K562 (cell line): ENCODE results near the gene SPEG. TPM values are rescaled to one million over a fixed set of nuclear protein-coding genes. Genes with fewer than 3 reads are reported as not detected.

Experiments
- ATF2 ChIP-seq: sonication (generic); formaldehyde crosslinking; IDR thresholded peaks from 2 replicates; pipeline ENCODE4 v1.8.1; 2022; ENCODE audit warnings: missing genetic modification reagents
- CBX8 ChIP-seq: fragments of 200-600 bp; sonication (generic); IDR thresholded peaks from 2 replicates; pipeline ENCODE4 v1.6.1; 2012; ENCODE audit warnings: borderline replicate concordance, mixed run types, low read depth, mild to moderate bottlenecking, moderate library complexity, mixed read lengths, low read length, control low read depth, inconsistent platforms; ENCODE audit not compliant: poor library complexity, severe bottlenecking; ENCODE audit errors: extremely low read depth
- CCAR2 ChIP-seq: fragments of 200-400 bp; formaldehyde crosslinking; IDR thresholded peaks from 2 replicates; pipeline ENCODE4 v1.6.1; 2017; ENCODE audit warnings: mild to moderate bottlenecking, low read depth, low read length
- E2F1 ChIP-seq: sonication (generic); formaldehyde crosslinking; IDR thresholded peaks from 2 replicates; pipeline ENCODE4 v1.8.1; 2023; ENCODE audit warnings: mild to moderate bottlenecking, missing genetic modification reagents, moderate library complexity
- NFIX ChIP-seq: fragments of 250-450 bp; sonication (Bioruptor Pico); IDR thresholded peaks from 2 replicates; pipeline ENCODE4 v1.4.0; 2020; ENCODE audit warnings: low read depth, mild to moderate bottlenecking, moderate library complexity
- SNAPC5 ChIP-seq: fragments of 250-450 bp; sonication (Bioruptor Pico); IDR thresholded peaks from 2 replicates; pipeline ENCODE4 v1.8.0; 2021; ENCODE audit warnings: moderate library complexity, mild to moderate bottlenecking, inconsistent platforms
- ZNF253 ChIP-seq: fragments of 250-450 bp; sonication (Bioruptor Pico); conservative IDR thresholded peaks from 2 replicates; pipeline ENCODE4 v1.6.1; 2021; ENCODE audit warnings: mild to moderate bottlenecking
- ZNF318 ChIP-seq, 2 experiments: fragments of 450-650 bp; IDR thresholded peaks; 2 replicates each; pipeline ENCODE4 v1.6.1; 2016; ENCODE audit warnings: mild to moderate bottlenecking in 2 of 2, borderline replicate concordance in 1 of 2, low read depth in 1 of 2, moderate library complexity in 1 of 2
- ZNF699 ChIP-seq: fragments of 250-450 bp; sonication (Bioruptor Pico); IDR thresholded peaks from 2 replicates; pipeline ENCODE4 v1.8.0; 2021; ENCODE audit warnings: mild to moderate bottlenecking, moderate library complexity; ENCODE audit not compliant: insufficient replicate concordance
- polyA plus RNA-seq, 8 experiments: library from polyadenylated mRNA; depleted of rRNA in 4 of 8; stranded (reverse) in 5 of 8; unstranded in 3 of 8; fragments of >200 nt; fragmentation: Nextera tagmentation in 2 of 8; fragmentation: Illumina TruSeq in 1 of 8; extraction: Ambion mirVana in 2 of 8; extraction: Trizol in 1 of 8; gene quantifications; 2 replicates each; pipeline versions ENCODE4 v1.2.1 to v1.2.3, GENCODE V29; 2011 to 2014; ENCODE audit warnings: inconsistent platforms in 1 of 8, missing spikeins in 1 of 8
- total RNA-seq, 7 experiments: library from RNA; depleted of rRNA in 6 of 7; stranded (reverse); fragments of >200 nt in 6 of 7; fragmentation: Illumina TruSeq in 2 of 7; extraction: Trizol in 2 of 7; gene quantifications; 2 replicates each; pipeline versions ENCODE4 v1.2.1 to v1.2.3, GENCODE V29; 2011 to 2021; ENCODE audit warnings: low replicate concordance in 1 of 7

The SPEG gene
- total and polyA plus RNA-seq, 9 of the 15 experiments (the other 6 are each of a cell fraction or from before 2014, with no cell fraction given), result 0.49 to 8.7 (median 3.0) TPM

GRCh38 chr2:219422952-219423534 is 11.6 kb upstream of the SPEG start (continued):
- TF ChIP-seq ZNF699 (CRISPR knock-in tag) (no peak), E2F1 (CRISPR knock-in tag) (no peak), NFIX (CRISPR knock-in tag) (no peak), CCAR2 (no peak), ZNF253 (CRISPR knock-in tag) (no peak), ATF2 (CRISPR knock-in tag) (no peak), CBX8 (no peak), ZNF318 (IDR thresholded peaks at IDR 0.05; ENCODE audit: borderline replicate concordance in 1 of 2, low read depth in 1 of 2) (no peak), SNAPC5 (CRISPR knock-in tag) (no peak)
